ENCODE measurements around the gene DUS1L. TPM values are rescaled to one million over a fixed set of nuclear protein-coding genes. Genes with fewer than 3 reads are reported as not detected.

The DUS1L gene
- total RNA-seq, 4 donors from 2014 or later: 73.6 to 207 (median 122) TPM

DNA sequence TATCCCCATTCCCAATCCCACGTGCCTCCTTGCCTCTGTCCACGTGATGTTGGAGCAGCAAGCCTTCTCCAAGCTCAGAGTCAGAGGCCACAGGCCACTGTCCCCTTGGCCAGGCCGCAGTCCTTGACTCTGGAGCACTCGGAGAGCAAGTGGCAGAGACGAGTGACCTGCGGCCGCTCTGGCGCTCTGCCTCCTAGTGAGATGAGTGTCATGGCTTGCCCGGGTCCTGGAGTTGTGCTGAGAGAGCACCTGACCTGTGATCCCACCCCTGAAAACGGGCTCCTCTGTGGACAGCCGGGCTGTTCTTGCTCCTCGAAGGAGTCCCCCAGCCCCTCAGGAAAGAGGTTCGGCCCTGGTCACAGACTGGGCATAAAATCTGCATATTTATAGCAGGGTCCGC lies 42.4 kb upstream of the DUS1L start:
- Histone ChIP-seq H3K9me3 (no peaks in the 10 kb centered on the region), H3K27ac (no peak overlapping the region), H3K36me3 (peaks cover 0 to 1% (median 0%) of the 10 kb centered on the region in 3 donors), H3K4me3 (no peak overlapping the region), H3K4me1 (peaks cover 13 to 29% (median 19%) of the 10 kb centered on the region in 4 donors), H3K27me3 (no peaks in the 10 kb centered on the region)
- no peak for DNase-seq
- TF ChIP-seq POLR2A (IDR thresholded peaks at IDR 0.05): no peak
- TF ChIP-seq, protein P1, sequence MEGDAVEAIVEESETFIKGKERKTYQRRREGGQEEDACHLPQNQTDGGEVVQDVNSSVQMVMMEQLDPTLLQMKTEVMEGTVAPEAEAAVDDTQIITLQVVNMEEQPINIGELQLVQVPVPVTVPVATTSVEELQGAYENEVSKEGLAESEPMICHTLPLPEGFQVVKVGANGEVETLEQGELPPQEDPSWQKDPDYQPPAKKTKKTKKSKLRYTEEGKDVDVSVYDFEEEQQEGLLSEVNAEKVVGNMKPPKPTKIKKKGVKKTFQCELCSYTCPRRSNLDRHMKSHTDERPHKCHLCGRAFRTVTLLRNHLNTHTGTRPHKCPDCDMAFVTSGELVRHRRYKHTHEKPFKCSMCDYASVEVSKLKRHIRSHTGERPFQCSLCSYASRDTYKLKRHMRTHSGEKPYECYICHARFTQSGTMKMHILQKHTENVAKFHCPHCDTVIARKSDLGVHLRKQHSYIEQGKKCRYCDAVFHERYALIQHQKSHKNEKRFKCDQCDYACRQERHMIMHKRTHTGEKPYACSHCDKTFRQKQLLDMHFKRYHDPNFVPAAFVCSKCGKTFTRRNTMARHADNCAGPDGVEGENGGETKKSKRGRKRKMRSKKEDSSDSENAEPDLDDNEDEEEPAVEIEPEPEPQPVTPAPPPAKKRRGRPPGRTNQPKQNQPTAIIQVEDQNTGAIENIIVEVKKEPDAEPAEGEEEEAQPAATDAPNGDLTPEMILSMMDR (IDR thresholded peaks at IDR 0.05): no peak

DNA sequence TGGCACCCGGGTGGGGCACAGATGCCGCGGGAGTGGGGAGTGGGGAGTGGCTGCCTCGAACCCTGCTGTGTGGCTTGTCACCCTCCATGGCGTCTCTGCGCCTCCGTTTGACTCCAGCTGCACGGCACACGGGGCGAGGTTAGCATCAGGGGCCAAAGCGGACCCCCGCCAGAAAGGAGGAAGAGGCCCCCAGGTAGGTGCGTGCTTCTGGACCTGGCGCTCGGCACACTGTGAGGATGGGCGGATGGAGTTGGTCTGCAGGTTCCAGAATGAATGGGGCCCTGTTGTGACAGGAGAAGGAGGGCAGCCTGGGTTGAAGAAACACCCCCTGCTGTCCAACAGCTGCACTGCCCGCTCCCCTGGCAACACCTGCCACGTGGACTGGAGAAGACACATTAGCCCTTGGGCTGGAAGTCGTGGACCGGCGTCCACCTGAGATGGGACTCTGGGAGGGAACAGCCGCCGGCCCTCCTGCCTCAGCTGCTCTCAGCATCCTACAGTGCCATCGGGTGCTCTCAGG lies 41.8 kb upstream of the DUS1L start:
- H3K9me3 ChIP-seq: no peaks in the 10 kb centered on the region
- no peak for DNase-seq
- TF ChIP-seq, protein P1 (IDR thresholded peaks at IDR 0.05): peak in 3 of 6 experiments; percentile 18 to 26 (median 19)
- no peak for TF ChIP-seq POLR2A (IDR thresholded peaks at IDR 0.05)
- no peaks in the 10 kb centered on the region for H3K36me3 ChIP-seq
- H3K27ac ChIP-seq: peak overlapping the region in 3 of 4 donors; percentile 77 to 87 (median 84)
- no peaks in the 10 kb centered on the region for H3K27me3 ChIP-seq
- H3K4me3 ChIP-seq: no peak overlapping the region
- H3K4me1 ChIP-seq: peaks cover 13 to 29% (median 19%) of the 10 kb centered on the region in 4 donors

DNA sequence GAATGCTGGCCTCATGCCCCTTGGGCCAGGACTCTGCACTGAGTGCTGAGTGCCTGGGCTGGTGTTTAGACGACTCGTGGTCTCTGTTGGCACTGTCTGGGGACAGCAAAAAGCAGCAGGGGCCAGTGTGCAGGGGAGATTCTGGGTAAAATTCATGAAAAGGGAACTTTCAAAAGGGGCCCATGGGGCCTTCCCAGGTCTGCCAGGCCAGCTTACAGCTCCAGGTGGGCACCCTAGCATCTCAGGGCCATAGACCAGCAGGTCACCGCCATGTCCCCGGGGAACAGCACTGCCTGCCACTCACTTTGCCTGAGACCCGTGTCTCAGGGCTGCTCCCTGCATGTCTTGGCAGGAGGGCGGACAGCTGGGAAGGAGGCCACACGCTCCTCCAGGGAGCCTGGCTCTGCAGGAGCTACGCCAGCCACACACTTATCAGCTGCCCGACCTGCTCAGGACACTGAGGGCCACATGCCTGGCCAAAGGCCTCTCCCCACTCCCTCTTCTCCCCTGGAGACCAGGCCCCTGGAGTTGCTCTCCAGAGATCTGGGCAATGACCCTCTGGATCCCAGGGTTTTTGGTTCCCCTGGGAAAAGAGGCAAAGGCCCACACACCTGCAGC lies 41.2 kb upstream of the DUS1L start:
- TF ChIP-seq, protein P1 (IDR thresholded peaks at IDR 0.05): no peak
- TF ChIP-seq POLR2A (IDR thresholded peaks at IDR 0.05): no peak
- no peaks in the 10 kb centered on the region for H3K9me3 ChIP-seq
- H3K4me1 ChIP-seq: peaks cover 13 to 29% (median 19%) of the 10 kb centered on the region in 4 donors
- DNase-seq: no peak
- no peaks in the 10 kb centered on the region for H3K27me3 ChIP-seq
- peak overlapping the region; percentile 76 to 87 (median 80) for H3K27ac ChIP-seq
- H3K36me3 ChIP-seq: no peaks in the 10 kb centered on the region
- peak overlapping the region; percentile 17 to 48 (median 38) for H3K4me3 ChIP-seq

DNA sequence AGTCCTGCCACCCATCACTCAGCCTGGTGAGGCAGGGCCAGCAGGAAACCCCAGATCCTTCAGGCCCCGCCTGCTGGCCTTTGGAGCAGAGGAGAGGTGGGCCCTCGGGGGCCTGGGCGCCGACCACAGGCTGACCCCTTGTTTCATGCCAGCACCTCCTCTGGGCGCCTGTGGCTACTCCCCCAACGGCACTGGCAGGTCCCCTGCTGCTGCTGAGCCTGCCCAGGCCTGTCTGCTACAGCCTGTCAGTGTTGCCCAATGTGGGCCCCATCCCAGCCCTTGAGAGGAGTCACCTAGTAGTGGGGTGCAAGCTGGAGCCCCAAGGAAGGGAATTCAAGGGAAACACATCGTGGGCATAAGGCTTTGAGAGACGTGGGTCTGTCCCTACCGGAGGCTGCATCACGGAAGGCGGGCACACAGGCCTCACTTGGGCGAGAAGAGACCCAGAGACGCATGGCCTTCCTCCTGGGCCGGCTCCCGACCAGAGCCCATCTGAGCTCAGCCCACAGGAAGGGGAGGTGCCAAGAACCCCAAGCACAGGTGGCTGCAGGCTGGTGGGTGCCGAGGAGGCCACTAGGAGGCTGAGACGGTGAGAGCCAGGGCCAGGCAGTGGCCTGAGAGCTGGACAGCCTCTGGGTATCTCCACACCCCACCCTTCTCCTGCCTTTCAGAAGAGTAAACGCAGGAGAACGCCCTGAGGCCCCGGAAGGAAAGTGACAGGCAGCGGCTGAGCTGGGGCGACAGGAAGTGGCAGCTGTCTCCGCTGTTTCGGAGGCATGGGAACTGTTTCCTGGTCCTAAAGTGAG lies 40.5 kb upstream of the DUS1L start:
- no peaks in the 10 kb centered on the region for H3K36me3 ChIP-seq
- TF ChIP-seq POLR2A (IDR thresholded peaks at IDR 0.05): peak; percentile 44 to 60
- TF ChIP-seq, protein P1 (IDR thresholded peaks at IDR 0.05): peak in 5 of 6 experiments; percentile 22 to 68 (median 54)
- DNase-seq: peak; percentile 76 to 84 (median 78)
- H3K4me1 ChIP-seq: peaks cover 13 to 29% (median 19%) of the 10 kb centered on the region in 4 donors
- peak overlapping the region; percentile 76 to 87 (median 80) for H3K27ac ChIP-seq
- H3K4me3 ChIP-seq: peak overlapping the region; percentile 17 to 48 (median 38)
- H3K27me3 ChIP-seq: no peaks in the 10 kb centered on the region
- no peaks in the 10 kb centered on the region for H3K9me3 ChIP-seq

DNA sequence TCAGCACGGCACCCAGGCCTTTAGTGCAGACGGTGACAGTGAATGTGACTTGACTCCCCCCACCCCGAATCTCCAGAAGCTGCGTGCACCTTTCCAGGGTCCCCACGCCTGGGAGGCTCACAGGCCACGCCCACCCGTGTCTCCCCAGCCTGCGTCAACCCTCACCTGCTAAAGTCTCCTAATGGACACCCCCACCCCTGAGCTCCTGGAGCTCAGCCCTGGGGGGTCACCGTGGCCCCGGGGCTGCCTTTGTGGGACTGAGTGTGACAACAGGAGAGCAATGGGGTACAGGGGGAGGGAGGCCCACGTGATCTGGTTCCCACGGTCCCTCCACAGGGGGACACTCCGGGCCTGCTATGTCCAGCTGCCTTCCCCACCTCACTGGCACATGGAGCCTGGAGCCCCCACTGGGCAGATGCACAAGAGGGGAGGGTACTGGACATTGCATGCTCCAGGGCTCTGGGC lies 39.8 kb upstream of the DUS1L start:
- DNase-seq: no peak
- Histone ChIP-seq H3K36me3 (no peaks in the 10 kb centered on the region), H3K4me3 (peak overlapping the region in 3 of 4 donors; percentile 35 to 48 (median 40)), H3K27me3 (no peaks in the 10 kb centered on the region), H3K27ac (peak overlapping the region; percentile 76 to 87 (median 80)), H3K4me1 (peaks cover 13 to 29% (median 19%) of the 10 kb centered on the region in 4 donors), H3K9me3 (no peaks in the 10 kb centered on the region)
- TF ChIP-seq POLR2A (IDR thresholded peaks at IDR 0.05): no peak
- TF ChIP-seq, protein P1 (IDR thresholded peaks at IDR 0.05): no peak
